GM18870 (cell line): ENCODE data around the gene ZNRF4.
"Not testable (repeated sequence)": the region's sequence is repeated elsewhere in the genome, so short reads cannot be mapped to it uniquely, and the experiment has no call there.

Source experiments
- ATAC-seq: cut with Tn5 transposase; IDR thresholded peaks from one replicate; pipeline ENCODE4 v1.9.1; 2021; ENCODE audit warnings: moderate library complexity; ENCODE audit not compliant: unreplicated experiment

The ZNRF4 gene

DNA sequence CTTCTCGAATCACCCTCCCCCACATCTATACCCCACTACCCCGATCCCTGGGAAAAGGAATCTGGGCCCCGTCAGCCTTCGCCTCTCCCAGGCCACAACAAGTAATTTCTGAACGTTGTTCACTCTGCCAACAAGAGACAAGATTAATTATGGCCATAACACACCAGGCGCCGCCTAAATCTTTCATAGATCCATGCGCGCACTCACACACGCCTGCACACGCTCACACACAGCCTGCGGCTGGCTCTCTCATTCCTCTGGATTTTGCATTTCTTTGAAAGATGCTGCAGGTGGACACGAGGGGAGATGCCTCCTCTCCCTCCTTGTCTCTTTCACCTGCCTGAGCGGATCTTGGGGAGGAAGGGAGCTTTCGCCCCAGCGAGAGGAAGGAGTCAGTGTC is 17.1 kb downstream of the ZNRF4 start:
- no peak for ATAC-seq

- ATAC-seq, result no peak
Measured at GRCh38 chr19:5473646-5474045, 18.4 kb downstream of the ZNRF4 start.

- no peak for ATAC-seq
Measured at GRCh38 chr19:5477451-5478215, 22.4 kb downstream of the ZNRF4 start.

GRCh38 chr19:5478241-5478924 is 23.2 kb downstream of the ZNRF4 start:
- no peak for ATAC-seq

GRCh38 chr19:5478925-5479588 is 23.8 kb downstream of the ZNRF4 start:
- no peak for ATAC-seq

GRCh38 chr19:5479958-5480357 is 24.7 kb downstream of the ZNRF4 start:
- ATAC-seq, result no peak

- ATAC-seq, result no peak
Measured at GRCh38 chr19:5480427-5480836, 25.2 kb downstream of the ZNRF4 start.

DNA sequence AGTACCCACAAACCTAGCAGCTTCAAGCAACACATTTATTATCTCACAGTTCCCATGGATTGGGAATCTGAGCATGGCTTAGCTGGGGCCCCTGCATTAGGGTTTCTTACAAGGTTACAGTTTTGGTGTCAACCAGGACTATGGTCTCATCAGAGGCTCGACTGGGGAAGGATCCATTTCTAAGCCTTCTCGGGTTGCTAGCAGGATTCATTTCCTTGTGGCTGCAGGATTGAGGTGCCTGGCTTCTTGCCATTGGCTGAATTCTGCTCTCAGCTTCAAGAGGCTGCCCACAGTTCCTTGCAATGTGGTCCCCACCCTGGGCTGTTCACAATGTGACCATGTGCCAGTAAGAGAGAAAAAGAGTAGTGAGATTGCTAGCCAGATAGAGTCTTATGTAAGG is 26.7 kb downstream of the ZNRF4 start:
- ATAC-seq, result no peak

DNA sequence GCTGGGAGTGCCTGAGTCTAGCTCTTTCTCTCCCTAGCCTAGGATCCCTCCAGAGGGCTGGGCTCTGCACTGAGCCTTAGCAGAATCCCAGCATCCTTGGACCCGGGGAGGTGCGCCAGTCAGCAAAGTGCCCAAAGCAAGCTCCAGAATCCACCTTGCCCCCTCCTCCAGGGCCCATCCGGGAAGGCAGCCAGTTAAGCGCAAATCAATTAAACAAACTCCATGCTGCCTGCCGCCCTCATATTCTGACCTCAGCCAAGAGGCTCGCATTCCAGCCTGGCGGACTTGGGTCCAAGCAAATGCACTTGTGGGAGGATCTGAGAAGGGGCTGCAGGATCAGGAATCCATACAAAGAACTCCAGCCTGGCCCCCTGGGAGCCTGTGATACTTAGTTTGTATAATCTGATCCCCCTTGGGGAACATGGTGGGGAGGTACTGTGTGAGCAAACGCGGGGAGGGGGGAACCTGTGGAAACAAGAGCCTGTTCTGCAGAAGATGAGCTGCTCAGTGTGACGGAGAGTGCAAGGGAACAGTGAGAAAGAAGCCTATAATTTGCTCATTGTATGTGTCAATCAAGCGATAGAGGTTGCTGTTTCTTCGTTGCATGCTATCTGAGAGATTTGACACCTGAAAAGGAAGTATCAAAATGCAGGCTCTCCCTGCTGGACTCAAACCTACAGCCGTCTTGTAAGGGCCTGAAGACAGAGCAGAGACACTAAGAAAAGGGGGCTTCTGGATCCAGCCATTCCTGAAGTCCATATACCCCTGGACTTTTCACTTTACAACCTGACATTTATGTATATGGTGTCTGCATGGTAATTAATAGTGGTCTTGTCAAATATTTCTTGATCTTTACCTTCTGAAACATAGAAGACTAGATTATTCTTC is 29.4 kb downstream of the ZNRF4 start:
- ATAC-seq, result no peak

DNA sequence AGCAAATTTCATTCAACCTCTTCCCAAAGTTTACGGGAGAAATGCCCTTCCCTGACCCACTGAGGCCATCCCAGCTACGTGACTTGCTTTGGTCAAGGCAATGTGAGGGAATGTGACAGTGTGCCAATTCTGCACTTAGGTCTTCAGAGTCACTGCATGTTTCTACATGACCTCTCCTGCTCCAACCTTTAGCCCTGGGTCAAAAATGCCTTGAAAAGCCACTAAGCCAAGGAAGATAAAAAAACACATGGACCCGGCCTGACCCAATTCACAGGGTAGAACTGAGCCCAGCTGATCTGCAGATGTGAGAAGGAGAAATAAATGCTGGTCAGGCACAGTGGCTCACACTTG is 30.0 kb downstream of the ZNRF4 start:
- ATAC-seq, result no peak

DNA sequence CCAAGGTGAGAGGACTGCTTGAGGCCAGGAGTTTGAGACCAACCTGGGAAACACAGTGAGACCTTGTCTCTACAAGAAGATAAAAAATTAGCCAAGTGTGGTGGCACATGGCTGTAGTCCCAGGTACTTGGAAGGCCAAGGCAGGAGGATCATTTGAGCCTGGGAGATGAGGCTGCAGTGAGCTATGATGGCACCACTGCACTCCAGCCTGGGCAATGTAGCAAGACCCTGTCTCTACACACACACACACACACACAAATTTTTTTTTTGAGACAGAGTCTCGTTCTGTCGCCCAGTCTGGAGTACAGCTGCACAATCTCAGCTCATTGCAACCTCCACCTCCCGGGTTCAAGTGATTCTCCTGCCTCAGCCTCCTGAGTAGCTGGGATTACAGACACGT is 30.4 kb downstream of the ZNRF4 start:
- not testable (repeated sequence) for ATAC-seq

DNA sequence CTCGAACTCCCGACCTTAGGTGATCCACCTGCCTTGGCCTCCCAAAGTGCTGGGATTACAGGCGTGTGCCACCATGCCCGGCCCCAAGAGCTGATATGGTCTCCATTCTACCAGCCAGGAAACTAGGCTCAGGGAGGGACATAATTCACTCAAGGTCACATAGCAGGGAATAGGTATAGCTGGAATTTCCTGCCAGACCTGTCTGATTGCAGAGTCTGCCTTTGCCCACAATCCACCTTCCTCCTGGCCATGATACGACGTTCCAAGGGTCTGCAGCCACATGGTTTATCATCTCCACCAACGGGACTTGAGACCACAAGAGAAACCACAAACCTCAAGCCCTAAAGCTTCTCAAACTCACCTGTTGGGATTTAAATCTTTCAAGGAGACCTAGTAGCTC is 32.0 kb downstream of the ZNRF4 start:
- ATAC-seq, result no peak

DNA sequence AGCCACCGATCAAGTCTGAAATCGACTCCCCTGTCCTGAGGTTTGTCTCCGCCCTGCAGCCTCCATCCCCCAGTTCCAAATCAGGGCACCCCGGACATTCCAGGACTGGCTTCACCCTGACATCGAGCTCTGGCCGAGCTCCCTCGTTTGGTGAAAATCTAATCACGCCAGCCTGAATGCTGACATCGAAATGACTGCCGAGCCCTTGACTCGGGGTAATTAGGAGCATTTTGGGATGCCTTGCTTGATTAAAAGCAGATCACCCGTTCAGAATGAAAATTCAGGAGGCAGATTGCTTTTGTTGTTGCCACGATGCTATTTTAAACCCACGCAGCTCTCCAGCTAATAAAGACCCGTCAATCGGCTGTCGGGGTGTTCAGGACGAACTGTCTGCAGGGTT is 34.3 kb downstream of the ZNRF4 start:
- ATAC-seq, result no peak

DNA sequence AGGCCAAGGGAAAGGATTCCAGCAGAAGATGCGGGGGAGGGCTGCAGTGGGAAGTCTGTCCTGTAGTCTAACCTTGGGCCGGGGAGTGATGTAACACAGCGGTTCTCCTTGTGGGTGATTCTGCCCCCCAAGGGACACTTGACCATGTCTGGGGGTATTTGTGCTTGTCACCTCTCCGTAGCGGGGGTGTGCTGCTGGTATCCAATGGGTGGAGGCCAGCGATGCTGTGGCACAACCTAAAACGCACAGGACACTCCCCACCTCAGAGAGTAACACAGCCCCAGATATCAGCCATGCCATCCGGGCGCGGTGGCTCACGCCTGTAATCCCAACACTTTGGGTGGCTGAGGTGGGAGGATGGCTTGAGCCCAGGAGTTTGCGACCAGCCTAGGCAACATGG is 36.3 kb downstream of the ZNRF4 start:
- no peak for ATAC-seq

DNA sequence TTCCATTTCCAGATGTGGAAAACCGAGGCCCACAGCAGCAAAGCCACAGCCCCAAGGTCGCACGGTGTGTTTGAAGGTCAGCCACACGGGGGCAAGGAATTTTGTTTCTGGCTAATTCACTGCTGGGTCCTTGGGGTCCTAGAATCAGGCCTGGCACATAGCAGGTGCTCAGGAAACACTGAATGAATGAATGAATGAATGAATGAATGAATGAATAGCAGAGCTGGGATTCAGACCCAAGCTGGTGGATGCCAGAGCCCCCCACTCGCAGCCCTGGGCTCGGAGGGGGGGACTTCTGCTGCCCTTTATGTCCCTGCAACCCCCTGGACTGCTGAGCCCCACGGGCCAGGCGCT is 37.0 kb downstream of the ZNRF4 start:
- ATAC-seq, result no peak

DNA sequence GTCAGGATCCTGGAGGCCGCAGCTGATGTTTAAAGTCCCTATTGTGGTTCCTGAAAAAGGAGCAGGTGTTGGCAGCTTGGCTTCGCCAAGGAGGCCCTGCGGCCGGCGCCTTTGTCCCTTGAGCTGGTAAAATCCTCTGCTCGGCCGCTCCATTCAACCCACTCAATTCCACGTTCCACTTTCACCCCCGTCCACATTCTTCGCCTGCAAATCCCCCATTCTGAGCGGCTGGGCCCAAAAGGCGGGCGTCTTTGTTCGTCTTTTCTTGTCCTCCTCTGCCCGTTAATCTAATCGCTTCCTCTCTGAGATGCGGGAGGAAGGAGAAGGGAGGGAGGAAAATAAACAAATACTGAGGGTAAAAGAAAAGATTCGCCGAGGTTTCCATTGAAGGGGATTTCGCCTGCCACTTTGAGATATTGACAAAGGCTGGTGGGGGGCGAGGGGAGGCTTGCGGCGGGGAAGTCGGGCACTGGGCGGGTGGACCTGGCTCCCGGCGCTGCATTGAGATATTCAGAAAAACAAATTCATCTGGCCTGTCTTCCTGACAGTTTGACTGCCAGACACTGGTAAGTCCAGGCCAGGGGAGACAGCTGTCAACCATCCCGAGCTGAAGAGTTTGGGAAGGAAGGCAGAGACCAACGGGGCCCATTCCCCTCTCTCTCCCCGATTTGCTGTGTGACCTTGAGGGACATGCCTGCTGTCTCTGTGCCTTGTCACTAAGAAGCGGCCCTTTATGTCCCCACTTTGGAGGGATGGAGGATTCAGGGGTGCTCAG is 37.6 kb downstream of the ZNRF4 start:
- ATAC-seq, result no peak

DNA sequence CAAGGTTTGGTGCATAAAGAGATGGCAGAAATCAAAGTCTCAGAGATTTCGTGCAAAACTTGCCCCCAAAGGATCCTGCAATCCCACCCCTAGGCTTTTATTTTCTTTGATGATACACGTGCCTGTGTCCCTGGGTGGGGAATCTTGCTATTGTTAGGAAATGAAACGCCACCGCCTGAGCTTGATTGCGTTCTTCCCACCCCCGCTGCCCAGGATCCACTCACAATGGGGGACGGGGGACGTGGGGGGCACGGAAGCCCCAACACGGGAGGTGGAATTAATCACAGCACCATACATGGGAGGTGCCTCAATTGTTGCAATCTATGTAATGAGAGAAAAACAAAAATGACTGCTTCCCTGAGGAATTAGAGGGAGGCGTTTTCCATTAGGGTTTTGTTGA is 39.6 kb downstream of the ZNRF4 start:
- ATAC-seq, result no peak

- no peak for ATAC-seq
Measured at GRCh38 chr19:5495792-5496191, 40.6 kb downstream of the ZNRF4 start.

DNA sequence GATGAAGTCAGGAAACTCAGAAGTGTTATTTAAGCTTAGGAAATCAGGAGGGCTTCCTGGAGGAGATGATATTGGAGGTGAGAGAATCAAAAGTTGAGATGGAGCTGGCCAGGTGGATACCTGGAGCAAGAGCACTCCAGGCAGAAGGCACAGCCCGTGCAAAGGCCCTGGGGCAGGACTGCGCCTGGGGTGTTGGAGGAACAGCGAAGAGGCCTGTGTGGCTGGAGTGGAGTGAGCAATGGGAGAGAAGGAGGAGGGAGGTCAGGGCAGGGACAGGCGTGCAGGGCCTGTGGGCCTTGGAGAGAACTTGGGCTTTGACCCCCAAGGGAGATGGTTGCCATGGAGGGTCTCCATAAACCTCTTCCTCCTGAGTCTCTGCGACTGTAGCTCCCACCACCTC is 42.1 kb downstream of the ZNRF4 start:
- no peak for ATAC-seq

GRCh38 chr19:5498830-5499550 is 43.8 kb downstream of the ZNRF4 start:
- no peak for ATAC-seq
